IMR-90 (cell line): Measurements from ENCODE around the gene FAM110D. TPM values are rescaled to one million over a fixed set of nuclear protein-coding genes. Genes with fewer than 3 reads are reported as not detected.
A peak's percentile ranks its signal among the peaks of the same experiment; 100 is the strongest.

Source experiments
- ATAC-seq: fragments of 200-7000 bp; cut with Tn5 transposase; 2 replicates; pipeline ENCODE4 v1.9.1; 2020; ENCODE audit warnings: low read depth, mild to moderate bottlenecking, moderate library complexity
- BruUV-seq: library from RNA; stranded (reverse); fragments of 400-500 nt; replicated peaks from 2 replicates; lab custom pipeline; 2021; lab: Mats Ljungman, UMichigan
- CTCF ChIA-PET: fragments of 300-600 bp; formaldehyde crosslinking; extraction: SDS; loops from one replicate; lab custom pipeline; 2021; ENCODE audit warnings: antibody characterized with exemption; lab: Yijun Ruan, JAX
- POLR2A ChIA-PET: fragments of 300-600 bp; sonication (Branson Sonifier 250); formaldehyde crosslinking; loops from one replicate; lab custom pipeline; 2022; ENCODE audit warnings: antibody characterized with exemption; ENCODE audit not compliant: unreplicated experiment; lab: Charles Lee
- DNase-seq: peaks from one replicate; pipeline ENCODE4 v3.0.0; 2013
- H2AFZ ChIP-seq: replicated peaks from 2 replicates; pipeline ENCODE3; 2013; ENCODE audit warnings: low read length, mild to moderate bottlenecking; ENCODE audit not compliant: poor library complexity
- H2AK5ac ChIP-seq: 2 replicates; pipeline ENCODE4 v1.6.1; 2013; ENCODE audit warnings: low read depth, low read length, inconsistent platforms
- H2AK9ac ChIP-seq: replicated peaks from 2 replicates; pipeline ENCODE3; 2013; ENCODE audit warnings: mild to moderate bottlenecking, low read depth, low read length, moderate library complexity; ENCODE audit not compliant: poor library complexity
- H2BK120ac ChIP-seq: 2 replicates; pipeline ENCODE4 v1.6.1; 2013; ENCODE audit warnings: low read depth, low read length, inconsistent platforms
- H2BK15ac ChIP-seq: 3 replicates; pipeline ENCODE4 v1.6.1; 2013; ENCODE audit warnings: low read depth, low read length, inconsistent platforms
- H2BK20ac ChIP-seq: 2 replicates; pipeline ENCODE4 v1.6.1; 2013; ENCODE audit warnings: low read depth, mild to moderate bottlenecking, inconsistent platforms, low read length, moderate library complexity
- H2BK5ac ChIP-seq: 2 replicates; pipeline ENCODE4 v1.6.1; 2013; ENCODE audit warnings: mild to moderate bottlenecking, low read depth, low read length, inconsistent platforms; ENCODE audit not compliant: poor library complexity, severe bottlenecking
- H3K14ac ChIP-seq: replicated peaks from 2 replicates; pipeline ENCODE4 v1.6.1; 2013; ENCODE audit warnings: low read depth, low read length, inconsistent platforms
- H3K18ac ChIP-seq: 2 replicates; pipeline ENCODE4 v1.6.1; 2013; ENCODE audit warnings: low read depth, low read length, control low read depth
- H3K23ac ChIP-seq: 2 replicates; pipeline ENCODE4 v1.6.1; 2013; ENCODE audit warnings: low read depth, low read length, inconsistent platforms
- H3K27ac ChIP-seq: 2 replicates; pipeline ENCODE4 v1.5.1; 2013; ENCODE audit warnings: mild to moderate bottlenecking, control low read depth, low read length; ENCODE audit not compliant: insufficient read depth
- H3K27me3 ChIP-seq: 2 replicates; pipeline ENCODE4 v1.6.1; 2013; ENCODE audit warnings: low read length; ENCODE audit not compliant: control insufficient read depth, insufficient read depth
- H3K36me3 ChIP-seq: 2 replicates; pipeline ENCODE4 v1.6.1; 2013; ENCODE audit warnings: low read length, mixed read lengths; ENCODE audit not compliant: control insufficient read depth, insufficient read depth
- H3K4ac ChIP-seq: 2 replicates; pipeline ENCODE4 v1.6.1; 2013; ENCODE audit warnings: low read depth, low read length, inconsistent platforms
- H3K4me1 ChIP-seq: 2 replicates; pipeline ENCODE4 v1.6.1; 2013; ENCODE audit warnings: low read length, mixed read lengths; ENCODE audit not compliant: control insufficient read depth, insufficient read depth
- H3K4me2 ChIP-seq: 2 replicates; pipeline ENCODE4 v1.6.1; 2013; ENCODE audit warnings: low read depth, mild to moderate bottlenecking, control low read depth, low read length, moderate library complexity
- H3K4me3 ChIP-seq: 2 replicates; pipeline ENCODE4 v1.5.1; 2013; ENCODE audit warnings: low read depth, mild to moderate bottlenecking, control low read depth, low read length, moderate library complexity; ENCODE audit not compliant: insufficient read depth
- H3K56ac ChIP-seq: 2 replicates; pipeline ENCODE4 v1.6.1; 2013; ENCODE audit warnings: low read length, inconsistent platforms; ENCODE audit not compliant: insufficient read depth; ENCODE audit errors: extremely low read depth
- H3K79me1 ChIP-seq, 2 experiments: 2 replicates each; pipeline ENCODE4 v1.6.1; 2013; ENCODE audit warnings: low read length in 2 of 2, inconsistent platforms in 1 of 2, low read depth in 1 of 2
- H3K9ac ChIP-seq: 2 replicates; pipeline ENCODE4 v1.6.1; 2013; ENCODE audit warnings: low read depth, low read length, control low read depth
- H3K9me1 ChIP-seq: 2 replicates; pipeline ENCODE4 v1.6.1; 2013; ENCODE audit warnings: low read length, inconsistent platforms; ENCODE audit not compliant: insufficient read depth
- H3K9me3 ChIP-seq: 2 replicates; pipeline ENCODE4 v1.6.1; 2013; ENCODE audit warnings: low read length; ENCODE audit not compliant: control insufficient read depth, insufficient read depth
- H4K20me1 ChIP-seq: 2 replicates; pipeline ENCODE4 v1.6.1; 2013; ENCODE audit warnings: low read length, inconsistent platforms; ENCODE audit not compliant: insufficient read depth
- H4K5ac ChIP-seq: 2 replicates; pipeline ENCODE4 v1.6.1; 2013; ENCODE audit warnings: mild to moderate bottlenecking, low read depth, low read length, control low read depth
- H4K8ac ChIP-seq, 2 experiments: 2 replicates each; pipeline ENCODE4 v1.6.1; 2013; ENCODE audit warnings: low read depth in 2 of 2, low read length in 2 of 2, control low read depth in 1 of 2, inconsistent platforms in 1 of 2
- H4K91ac ChIP-seq: 2 replicates; pipeline ENCODE4 v1.6.1; 2013; ENCODE audit warnings: low read depth, low read length, inconsistent platforms; ENCODE audit not compliant: insufficient read depth
- MAZ ChIP-seq: IDR thresholded peaks from 2 replicates; pipeline ENCODE4 v1.6.1; 2012; ENCODE audit warnings: low read depth, mild to moderate bottlenecking, low read length, improper control_type of control experiment, moderate library complexity, borderline replicate concordance
- RAD21 ChIP-seq: IDR thresholded peaks from 2 replicates; pipeline ENCODE4 v1.6.1; 2012; ENCODE audit warnings: low read length, improper control_type of control experiment
- SMC3 ChIP-seq: fragments of 150-350 bp; IDR thresholded peaks from 2 replicates; pipeline ENCODE4 v1.6.1; 2016; ENCODE audit warnings: low read depth, mild to moderate bottlenecking, antibody characterized with exemption, low read length, moderate library complexity
- USF2 ChIP-seq: fragments of 150-350 bp; IDR thresholded peaks from 2 replicates; pipeline ENCODE4 v1.6.1; 2017; ENCODE audit warnings: mild to moderate bottlenecking, antibody characterized with exemption, low read length, low read depth
- WGBS, 2 experiments: methylation state at CpG; one replicate each; pipeline versions ENCODE4 v1.1.5 to v1.1.7; 2013; ENCODE audit warnings: missing lambda C conversion rate in 2 of 2; ENCODE audit not compliant: insufficient read length in 1 of 2; ENCODE audit errors: extremely low coverage in 2 of 2; 5-methylcytosine and 5-hydroxymethylcytosine counted together
- dilution Hi-C: fragments of 300-500 bp; cut with HindIII; formaldehyde crosslinking; loops from one replicate; pipeline ENCODE4 v1.14.3; 2018; ENCODE audit warnings: low sequenced_read_pairs; ENCODE audit not compliant: unreplicated experiment
- in situ Hi-C: fragments of 300-500 bp; cut with MboI; formaldehyde crosslinking; loops from 3 replicates; pipeline ENCODE4 v1.14.3; 2019; ENCODE audit warnings: low sequenced_read_pairs, inconsistent platforms, mixed read lengths
- intact Hi-C: fragments of 100-400 bp; cut with micrococcal nuclease; formaldehyde crosslinking; loops from 2 replicates; pipeline ENCODE4 v1.10.0; 2022
- polyA plus RNA-seq, 3 experiments: library from polyadenylated mRNA; depleted of rRNA; stranded (reverse); fragments of >200 nt; gene quantifications; 2 replicates each; pipeline ENCODE4 v1.2.3, GENCODE V29; 2012; ENCODE audit warnings: low replicate concordance in 1 of 3
- total RNA-seq: library from RNA; depleted of rRNA; stranded (reverse); fragments of >200 nt; gene quantifications from 2 replicates; pipeline ENCODE4 v1.2.3, GENCODE V29; 2012
- TF ChIP-seq, protein P1 (sequence below): conservative IDR thresholded peaks from 2 replicates; pipeline ENCODE4 v1.5.1; 2012; ENCODE audit warnings: mild to moderate bottlenecking, low read depth, low read length, improper control_type of control experiment

The FAM110D gene
- total and polyA plus RNA-seq, 2 of the 4 experiments (the other 2 are of a cell fraction), result not detected

DNA sequence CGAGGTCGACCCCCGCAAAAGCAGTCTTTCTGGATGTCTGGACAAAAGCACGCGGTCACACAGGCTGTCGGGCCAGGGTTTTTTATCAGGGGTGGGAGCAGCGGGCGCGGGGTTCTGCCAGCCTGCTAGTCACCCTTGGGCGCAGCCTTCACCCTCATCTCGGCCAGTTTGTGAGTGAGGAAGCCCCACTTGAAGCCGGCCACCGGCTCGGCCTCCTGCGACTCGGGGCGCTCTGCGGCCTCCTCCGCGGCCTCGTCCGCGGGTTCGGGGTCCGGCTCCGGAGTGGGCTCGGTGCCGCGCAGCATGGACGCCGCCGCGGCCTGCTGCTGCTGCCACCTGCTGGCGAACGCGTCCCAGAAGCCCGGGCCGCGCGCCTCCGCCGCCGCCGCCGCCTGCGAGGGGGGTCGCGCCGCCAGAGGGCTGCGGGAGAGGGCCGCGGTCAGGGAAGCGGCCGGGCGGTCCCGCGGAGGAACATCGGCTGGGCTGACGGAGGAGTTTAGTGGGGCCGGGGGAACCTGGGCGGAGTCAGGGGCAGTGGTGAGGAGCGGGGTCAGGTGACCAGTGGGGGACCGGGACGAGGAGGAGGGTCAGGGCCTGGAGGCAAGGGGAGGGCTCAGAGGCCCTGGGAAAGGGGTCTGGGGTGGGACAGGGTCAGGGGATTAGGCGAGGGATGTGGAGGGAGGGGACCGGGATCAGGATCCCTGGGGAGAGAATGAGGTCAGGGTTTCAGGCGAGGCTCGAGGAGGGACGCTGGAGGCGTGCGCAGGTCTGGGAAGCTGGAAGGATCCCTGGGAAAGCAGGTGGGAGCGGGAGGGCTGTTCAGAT lies 5.4 kb downstream of the FAM110D start:
- WGBS, 2 experiments, result 8% methylated on average over 41 of the region's 72 CpGs; no CpG with 5 or more reads in 1 of the 2 experiments
- 0 out of 2 replicates have a peak, but pooled peaks cover 3% of the 10 kb centered on the region for H3K9me1 ChIP-seq
- H3K9ac ChIP-seq, result no peak overlapping the region
- H3K18ac ChIP-seq, result no peak overlapping the region
- BruUV-seq, result no TSS peak
- H3K27ac ChIP-seq, result no peak overlapping the region
- H2BK120ac ChIP-seq, result no peak overlapping the region
- H2BK20ac ChIP-seq, result no peak overlapping the region
- H2AK5ac ChIP-seq, result no peak overlapping the region
- peak overlapping the region; percentile 87 for H2AFZ ChIP-seq
- H3K36me3 ChIP-seq, result no peaks in the 10 kb centered on the region
- no peak for DNase-seq
- no peak overlapping the region for H2BK5ac ChIP-seq
- no peak overlapping the region for H3K56ac ChIP-seq
- H3K79me1 ChIP-seq, result no peaks in the 10 kb centered on the region
- peak overlapping the region; percentile 26 for H3K4me3 ChIP-seq
- CTCF ChIA-PET, result no interaction called here
- ATAC-seq, result peak; percentile 70
- in situ Hi-C loops, result no loop called here
- no peak overlapping the region for H3K4ac ChIP-seq
- no peak overlapping the region for H4K8ac ChIP-seq
- no peak overlapping the region for H4K5ac ChIP-seq
- POLR2A ChIA-PET, result no interaction called here
- TF ChIP-seq RAD21 (peak; percentile 38; the same call in 1 of the 2 replicates), MAZ (no peak), USF2 (peak; percentile 25), SMC3 (peak; percentile 45)
- TF ChIP-seq, protein P1, sequence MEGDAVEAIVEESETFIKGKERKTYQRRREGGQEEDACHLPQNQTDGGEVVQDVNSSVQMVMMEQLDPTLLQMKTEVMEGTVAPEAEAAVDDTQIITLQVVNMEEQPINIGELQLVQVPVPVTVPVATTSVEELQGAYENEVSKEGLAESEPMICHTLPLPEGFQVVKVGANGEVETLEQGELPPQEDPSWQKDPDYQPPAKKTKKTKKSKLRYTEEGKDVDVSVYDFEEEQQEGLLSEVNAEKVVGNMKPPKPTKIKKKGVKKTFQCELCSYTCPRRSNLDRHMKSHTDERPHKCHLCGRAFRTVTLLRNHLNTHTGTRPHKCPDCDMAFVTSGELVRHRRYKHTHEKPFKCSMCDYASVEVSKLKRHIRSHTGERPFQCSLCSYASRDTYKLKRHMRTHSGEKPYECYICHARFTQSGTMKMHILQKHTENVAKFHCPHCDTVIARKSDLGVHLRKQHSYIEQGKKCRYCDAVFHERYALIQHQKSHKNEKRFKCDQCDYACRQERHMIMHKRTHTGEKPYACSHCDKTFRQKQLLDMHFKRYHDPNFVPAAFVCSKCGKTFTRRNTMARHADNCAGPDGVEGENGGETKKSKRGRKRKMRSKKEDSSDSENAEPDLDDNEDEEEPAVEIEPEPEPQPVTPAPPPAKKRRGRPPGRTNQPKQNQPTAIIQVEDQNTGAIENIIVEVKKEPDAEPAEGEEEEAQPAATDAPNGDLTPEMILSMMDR, result peak; percentile 62
- H3K23ac ChIP-seq, result no peak overlapping the region
- H2BK15ac ChIP-seq, result no peak overlapping the region
- dilution Hi-C loops, result no loop called here
- no peak overlapping the region for H3K14ac ChIP-seq
- peaks cover 4% of the 10 kb centered on the region for H3K4me1 ChIP-seq
- no peaks in the 10 kb centered on the region for H4K20me1 ChIP-seq
- H3K4me2 ChIP-seq, result peak overlapping the region; percentile 63
- no peaks in the 10 kb centered on the region for H3K9me3 ChIP-seq
- H3K27me3 ChIP-seq, result peaks cover 16% of the 10 kb centered on the region; the same call in 1 of the 2 replicates
- intact Hi-C loops, result loop anchor here (1.0 kb wide), 1 partner anchor 59 kb away; no protein-coding TSS in a partner anchor
- H4K91ac ChIP-seq, result no peak overlapping the region
- H2AK9ac ChIP-seq, result no peak overlapping the region
